ENCODE data around the gene SLC1A4. TPM values are rescaled to one million over a fixed set of nuclear protein-coding genes. Genes with fewer than 3 reads are reported as not detected.
A peak's percentile ranks its signal among the peaks of the same experiment; 100 is the strongest.

Gene SLC1A4
- total RNA-seq, 1 experiment from 2014 or later = 12.9 TPM

- CTCF ChIA-PET = interaction anchor here (0.5 kb wide), 1 partner anchor 61 kb away, joined by 3 read pairs; no protein-coding TSS in a partner anchor
Measured at GRCh38 chr2:65069439-65069824, 80.2 kb downstream of the SLC1A4 start.

GRCh38 chr2:65070172-65070830 is 81.1 kb downstream of the SLC1A4 start:
- ATAC-seq = peak; percentile 54
- BruUV-seq (replicated peaks) = no TSS peak
- ChIA-PET CTCF (interaction anchor here (0.5 kb wide), 2 partner anchors 60 to 153 kb away, joined by 3 to 6 read pairs; no protein-coding TSS in a partner anchor), POLR2A (interaction anchor here (0.5 kb wide), 1 partner anchor 14 kb away, joined by 4 read pairs; no protein-coding TSS in a partner anchor)
- Histone ChIP-seq H3K36me3 (ENCODE audit: control insufficient read depth, insufficient read depth, low read length) (peaks cover 4% of the 10 kb centered on the region; the same call in 1 of the 2 replicates), H3K27ac (ENCODE audit: low read length) (0 out of 2 replicates have a peak overlapping the region, but pooled peaks have one; percentile 12), H3K27me3 (ENCODE audit: control insufficient read depth, insufficient read depth, low read length) (no peaks in the 10 kb centered on the region), H3K4me3 (ENCODE audit: low read depth in 2 of 2, low read length in 2 of 2) (no peak overlapping the region), H3K9me3 (ENCODE audit: control insufficient read depth, insufficient read depth, low read depth, low read length) (no peaks in the 10 kb centered on the region), H3K4me1 (ENCODE audit: control insufficient read depth, insufficient read depth, low read length) (peaks cover 12% of the 10 kb centered on the region)
- DNase-seq (ENCODE audit: low read depth, low spot score) = no peak
- intact Hi-C loops (cut with micrococcal nuclease; ENCODE audit: unreplicated experiment) = loop anchor here (5.0 kb wide), 1 partner anchor 117 kb away; no protein-coding TSS in a partner anchor
- in situ Hi-C loops (cut with HindIII; ENCODE audit: low pct_unique_long_range_greater_than_20kb, low sequenced_read_pairs) = no loop called here
- TF ChIP-seq, protein P1, sequence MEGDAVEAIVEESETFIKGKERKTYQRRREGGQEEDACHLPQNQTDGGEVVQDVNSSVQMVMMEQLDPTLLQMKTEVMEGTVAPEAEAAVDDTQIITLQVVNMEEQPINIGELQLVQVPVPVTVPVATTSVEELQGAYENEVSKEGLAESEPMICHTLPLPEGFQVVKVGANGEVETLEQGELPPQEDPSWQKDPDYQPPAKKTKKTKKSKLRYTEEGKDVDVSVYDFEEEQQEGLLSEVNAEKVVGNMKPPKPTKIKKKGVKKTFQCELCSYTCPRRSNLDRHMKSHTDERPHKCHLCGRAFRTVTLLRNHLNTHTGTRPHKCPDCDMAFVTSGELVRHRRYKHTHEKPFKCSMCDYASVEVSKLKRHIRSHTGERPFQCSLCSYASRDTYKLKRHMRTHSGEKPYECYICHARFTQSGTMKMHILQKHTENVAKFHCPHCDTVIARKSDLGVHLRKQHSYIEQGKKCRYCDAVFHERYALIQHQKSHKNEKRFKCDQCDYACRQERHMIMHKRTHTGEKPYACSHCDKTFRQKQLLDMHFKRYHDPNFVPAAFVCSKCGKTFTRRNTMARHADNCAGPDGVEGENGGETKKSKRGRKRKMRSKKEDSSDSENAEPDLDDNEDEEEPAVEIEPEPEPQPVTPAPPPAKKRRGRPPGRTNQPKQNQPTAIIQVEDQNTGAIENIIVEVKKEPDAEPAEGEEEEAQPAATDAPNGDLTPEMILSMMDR (IDR thresholded peaks at IDR 0.05) = peak; percentile 44
- no peak for TF ChIP-seq TCF7L2 (IDR thresholded peaks at IDR 0.05; ENCODE audit: low read depth, low read length)

More at GRCh38 chr2:65069439-65069824, 80.2 kb downstream of the SLC1A4 start:
- TF ChIP-seq POLR2AphosphoS5 (IDR thresholded peaks at IDR 0.05; ENCODE audit: low read depth, low read length) (no peak), SIN3A (IDR thresholded peaks at IDR 0.05; ENCODE audit: borderline replicate concordance, insufficient read depth, low read depth, low read length) (no peak), TCF7L2 (IDR thresholded peaks at IDR 0.05; ENCODE audit: low read depth, low read length) (no peak), REST (IDR thresholded peaks at IDR 0.05; ENCODE audit: insufficient read depth in 1 of 2, low read depth in 2 of 2, low read length in 1 of 2) (no peak)
- TF ChIP-seq, protein P1 (IDR thresholded peaks at IDR 0.05) = no peak
- H3K27me3 ChIP-seq (ENCODE audit: control insufficient read depth, insufficient read depth, low read length) = no peaks in the 10 kb centered on the region
- BruUV-seq (replicated peaks) = no TSS peak
- DNase-seq (ENCODE audit: low read depth, low spot score) (no peak), ATAC-seq (no peak)
- in situ Hi-C loops (cut with HindIII; ENCODE audit: low pct_unique_long_range_greater_than_20kb, low sequenced_read_pairs) (no loop called here), intact Hi-C loops (cut with micrococcal nuclease; ENCODE audit: unreplicated experiment) (loop anchor here (5.0 kb wide), 1 partner anchor 98 kb away; no protein-coding TSS in a partner anchor)
- peaks cover 20% of the 10 kb centered on the region for H3K4me1 ChIP-seq (ENCODE audit: control insufficient read depth, insufficient read depth, low read length)
- H3K9me3 ChIP-seq (ENCODE audit: control insufficient read depth, insufficient read depth, low read depth, low read length) = no peaks in the 10 kb centered on the region
- H3K36me3 ChIP-seq (ENCODE audit: control insufficient read depth, insufficient read depth, low read length) = peaks cover 2% of the 10 kb centered on the region; the same call in 1 of the 2 replicates
- POLR2A ChIA-PET = interaction anchor here (0.5 kb wide), 1 partner anchor 15 kb away, joined by 4 read pairs; no protein-coding TSS in a partner anchor
- no peak overlapping the region for H3K27ac ChIP-seq (ENCODE audit: low read length)
- no peak overlapping the region for H3K4me3 ChIP-seq (ENCODE audit: low read depth in 2 of 2, low read length in 2 of 2)

All from Panc1 (cell line).